K562 (cell line): ENCODE results near the gene NDUFA6.
A peak's percentile ranks its signal among the peaks of the same experiment; 100 is the strongest.

Experiments used
- CHD1 ChIP-seq: fragments of 200-600 bp; sonication (generic); IDR thresholded peaks from one replicate; pipeline ENCODE4 v1.6.1; 2012; ENCODE audit warnings: mild to moderate bottlenecking, moderate library complexity, low read length, inconsistent platforms
- E2F3 ChIP-seq: fragments of 250-450 bp; sonication (Bioruptor Pico); IDR thresholded peaks from 2 replicates; pipeline ENCODE4 v1.4.0; 2020; ENCODE audit warnings: mild to moderate bottlenecking
- EP300 ChIP-seq: IDR thresholded peaks from 2 replicates; pipeline ENCODE4 v1.6.1; 2012; ENCODE audit warnings: low read length, improper control_type of control experiment
- ERF ChIP-seq: fragments of 450-650 bp; formaldehyde crosslinking; IDR thresholded peaks from 2 replicates; pipeline ENCODE4 v1.4.0; 2020; ENCODE audit warnings: mild to moderate bottlenecking, mixed read lengths
- MECOM ChIP-seq: fragments of 250-450 bp; sonication (Bioruptor Pico); IDR thresholded peaks from 2 replicates; pipeline ENCODE4 v1.8.0; 2022; ENCODE audit warnings: inconsistent platforms
- NFYB ChIP-seq: IDR thresholded peaks from 2 replicates; pipeline ENCODE4 v1.6.1; 2011; ENCODE audit warnings: mild to moderate bottlenecking, moderate library complexity; ENCODE audit not compliant: insufficient read length; ENCODE audit errors: extremely low read depth
- POLR2A ChIP-seq: fragments of 450-650 bp; conservative IDR thresholded peaks from 2 replicates; pipeline ENCODE4 v1.6.1; 2016
- TCF7L2 ChIP-seq: fragments of 150-350 bp; IDR thresholded peaks from 2 replicates; pipeline ENCODE4 v1.6.1; 2016; ENCODE audit warnings: low read depth, mild to moderate bottlenecking, low read length, moderate library complexity
- ZKSCAN8 ChIP-seq: fragments of 200-800 bp; sonication (Bioruptor generic); IDR thresholded peaks from 2 replicates; pipeline ENCODE4 v1.6.1; 2016; ENCODE audit warnings: missing genetic modification characterization, missing compliant biosample characterization
- ZNF24 ChIP-seq: fragments of 450-650 bp; IDR thresholded peaks from 2 replicates; pipeline ENCODE4 v1.6.1; 2016

DNA sequence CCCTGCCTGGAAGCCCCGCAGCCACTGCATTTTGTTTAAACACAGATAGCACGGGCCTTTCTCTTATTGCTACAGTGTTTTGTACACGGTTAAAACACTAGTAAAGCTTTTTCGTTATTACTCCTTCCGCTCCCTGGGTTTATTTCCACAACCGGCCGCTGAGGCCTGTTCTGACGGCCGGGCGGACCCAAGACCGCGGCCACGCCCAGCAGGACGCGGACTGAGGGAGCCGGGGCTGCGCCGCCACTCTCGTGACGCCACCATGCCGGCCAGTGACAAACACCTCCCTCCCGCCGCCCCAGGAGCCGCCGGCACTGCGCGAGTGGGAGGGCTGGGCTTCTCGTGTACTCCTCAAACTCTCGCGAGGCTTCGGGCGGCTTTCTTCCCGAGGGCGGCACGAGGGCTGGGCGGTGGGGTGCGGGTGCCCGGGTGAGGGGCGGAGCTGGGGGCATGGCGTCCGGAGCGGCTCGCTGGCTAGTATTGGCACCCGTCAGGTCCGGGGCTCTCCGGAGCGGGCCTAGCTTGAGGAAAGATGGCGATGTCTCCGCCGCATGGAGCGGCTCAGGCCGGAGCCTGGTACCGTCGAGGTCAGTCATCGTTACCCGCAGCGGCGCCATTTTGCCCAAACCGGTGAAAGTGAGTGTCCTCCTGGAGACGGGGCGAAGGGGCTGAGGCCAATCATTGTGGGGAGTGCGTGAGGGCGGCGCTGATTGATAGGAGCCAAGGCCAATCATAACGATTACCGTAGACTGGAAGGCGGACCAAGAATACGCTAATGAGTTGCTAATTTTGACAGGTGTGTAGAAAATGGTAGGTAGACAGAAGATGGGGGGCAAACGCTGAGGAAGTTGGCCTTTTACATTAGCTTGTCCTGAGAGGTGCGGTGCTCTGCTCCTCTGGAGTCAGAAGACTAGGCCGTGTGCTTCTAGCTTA, 11.0 kb downstream of the NDUFA6 start, which contains the start of gene SMDT1:
- TF ChIP-seq EP300 (no peak), POLR2A (peak; percentile 89), E2F3 (peak; percentile 94), NFYB (peak; percentile 92), ZNF24 (no peak), MECOM (CRISPR knock-in tag) (no peak), ZKSCAN8 (CRISPR knock-in tag) (no peak), ERF (CRISPR knock-in tag) (no peak), TCF7L2 (no peak), CHD1 (no peak)
